Neural crest cell (in vitro differentiated cells): Measurements from ENCODE around the gene CNTNAP4. TPM values are rescaled to one million over a fixed set of nuclear protein-coding genes. Genes with fewer than 3 reads are reported as not detected.

Experiments
- DNase-seq: peaks from one replicate; pipeline ENCODE4 v3.0.0; 2021; ENCODE audit warnings: low read depth, mixed read lengths, low spot score
- H3K27ac Mint-ChIP-seq: one replicate; pipeline ENCODE4 v1.8.0; 2021; ENCODE audit warnings: mild to moderate bottlenecking, mixed read lengths; ENCODE audit not compliant: unreplicated experiment
- H3K27me3 Mint-ChIP-seq: 2 replicates; pipeline ENCODE4 v1.8.0; 2021; ENCODE audit warnings: low read depth, mild to moderate bottlenecking, mixed read lengths
- H3K36me3 Mint-ChIP-seq: 2 replicates; pipeline ENCODE4 v1.8.0; 2021; ENCODE audit warnings: low read depth, mild to moderate bottlenecking, mixed read lengths
- H3K4me1 Mint-ChIP-seq: 2 replicates; pipeline ENCODE4 v1.8.0; 2021; ENCODE audit warnings: mixed read lengths
- H3K4me3 Mint-ChIP-seq: one replicate; pipeline ENCODE4 v1.8.0; 2021; ENCODE audit warnings: mild to moderate bottlenecking, mixed read lengths
- H3K9me3 Mint-ChIP-seq: 2 replicates; pipeline ENCODE4 v1.8.0; 2021; ENCODE audit warnings: mixed read lengths
- CTCF ChIP-seq: fragments of 200-600 bp; sonication (generic); conservative IDR thresholded peaks from 2 replicates; pipeline ENCODE4 v1.5.0; 2021; ENCODE audit warnings: antibody characterized with exemption, mild to moderate bottlenecking
- total RNA-seq: library from RNA; stranded (reverse); gene quantifications from 2 replicates; pipeline ENCODE4 v1.2.1, GENCODE V29; 2021

CNTNAP4 gene
- total RNA-seq, 1 donor from 2014 or later: 0.07 TPM

- H3K27me3 Mint-ChIP-seq: peaks cover 13% of the 10 kb centered on the region
- no peak for TF ChIP-seq CTCF
- H3K4me1 Mint-ChIP-seq: no peaks in the 10 kb centered on the region
- no peaks in the 10 kb centered on the region for H3K36me3 Mint-ChIP-seq
- H3K9me3 Mint-ChIP-seq: peaks cover under 1% of the 10 kb centered on the region
- H3K4me3 Mint-ChIP-seq: no peak overlapping the region
- H3K27ac Mint-ChIP-seq: no peak overlapping the region
- no peak for DNase-seq
These were observed 189.7 kb downstream of the CNTNAP4 start for GRCh38 chr16:76466871-76467270.

- no peaks in the 10 kb centered on the region for H3K27me3 Mint-ChIP-seq
- H3K4me1 Mint-ChIP-seq: no peaks in the 10 kb centered on the region
- H3K9me3 Mint-ChIP-seq: peaks cover 2% of the 10 kb centered on the region
- DNase-seq: no peak
- no peaks in the 10 kb centered on the region for H3K36me3 Mint-ChIP-seq
- no peak for TF ChIP-seq CTCF
- H3K27ac Mint-ChIP-seq: no peak overlapping the region
- H3K4me3 Mint-ChIP-seq: no peak overlapping the region
These were observed 196.8 kb downstream of the CNTNAP4 start for GRCh38 chr16:76474048-76474447.

GRCh38 chr16:76478105-76478504 lies 200.9 kb downstream of the CNTNAP4 start:
- H3K27me3 Mint-ChIP-seq: no peaks in the 10 kb centered on the region
- H3K9me3 Mint-ChIP-seq: no peaks in the 10 kb centered on the region
- DNase-seq: no peak
- peaks cover 5% of the 10 kb centered on the region for H3K4me1 Mint-ChIP-seq
- TF ChIP-seq CTCF: no peak
- no peaks in the 10 kb centered on the region for H3K36me3 Mint-ChIP-seq
- H3K27ac Mint-ChIP-seq: no peak overlapping the region
- no peak overlapping the region for H3K4me3 Mint-ChIP-seq

- Mint-ChIP-seq H3K36me3 (no peaks in the 10 kb centered on the region), H3K27me3 (peaks cover 6% of the 10 kb centered on the region), H3K4me1 (peaks cover 19% of the 10 kb centered on the region), H3K4me3 (peak overlapping the region; percentile 8), H3K9me3 (no peaks in the 10 kb centered on the region), H3K27ac (peak overlapping the region; percentile 4)
- no peak for TF ChIP-seq CTCF
- DNase-seq: no peak
These were observed 206.2 kb downstream of the CNTNAP4 start for GRCh38 chr16:76483307-76483909.

- peaks cover 6% of the 10 kb centered on the region for H3K27me3 Mint-ChIP-seq
- no peaks in the 10 kb centered on the region for H3K9me3 Mint-ChIP-seq
- DNase-seq: no peak
- H3K36me3 Mint-ChIP-seq: no peaks in the 10 kb centered on the region
- H3K4me1 Mint-ChIP-seq: peaks cover 19% of the 10 kb centered on the region
- no peak for TF ChIP-seq CTCF
- no peak overlapping the region for H3K27ac Mint-ChIP-seq
- no peak overlapping the region for H3K4me3 Mint-ChIP-seq
These were observed 206.8 kb downstream of the CNTNAP4 start for GRCh38 chr16:76484020-76484419.
